Activated naive CD8-positive, alpha-beta T cell treated with anti-CD3 and anti-CD28 coated beads for 36 hours (primary cell): ENCODE data around the gene ZNF382. TPM values are rescaled to one million over a fixed set of nuclear protein-coding genes. Genes with fewer than 3 reads are reported as not detected.
"Not testable (repeated sequence)": the region's sequence is repeated elsewhere in the genome, so short reads cannot be mapped to it uniquely, and the experiment has no call there.

Source experiments
- DNase-seq: peaks from one replicate; pipeline ENCODE4 v3.0.0; 2021
- H3K27ac Mint-ChIP-seq: one replicate; pipeline ENCODE4 v1.8.0; 2022; ENCODE audit warnings: mild to moderate bottlenecking, moderate library complexity, mixed read lengths
- H3K27me3 Mint-ChIP-seq: one replicate; pipeline ENCODE4 v1.8.0; 2022; ENCODE audit warnings: mild to moderate bottlenecking, mixed read lengths
- H3K36me3 Mint-ChIP-seq: one replicate; pipeline ENCODE4 v1.8.0; 2021; ENCODE audit warnings: mild to moderate bottlenecking, mixed read lengths
- H3K4me1 Mint-ChIP-seq: one replicate; pipeline ENCODE4 v1.8.0; 2021; ENCODE audit warnings: mixed read lengths
- H3K4me3 Mint-ChIP-seq: one replicate; pipeline ENCODE4 v1.8.0; 2022; ENCODE audit warnings: mild to moderate bottlenecking, moderate library complexity, mixed read lengths
- H3K9me3 Mint-ChIP-seq: one replicate; pipeline ENCODE4 v1.8.0; 2022; ENCODE audit warnings: mixed read lengths
- total RNA-seq, 2 experiments: library from RNA; stranded (reverse); gene quantifications; one replicate each; pipeline ENCODE4 v1.2.3, GENCODE V29; 2021

Gene ZNF382
- total RNA-seq = 1 to 10 TPM; 7.4 to 9.3 TPM

GRCh38 chr19:36605101-36605876, at the start of gene ZNF382:
Gene ZNF382, plus strand, starts transcription at chr19:36605313. Its CDS starts 4,602 bp downstream, at chr19:36609915.
- Mint-ChIP-seq H3K27me3 (no peaks in the 10 kb centered on the region), H3K4me3 (peak within 1 kb of the TSS; percentile 90), H3K27ac (peak within 1 kb of the TSS; percentile 97), H3K36me3 (peaks cover 67% of the 10 kb centered on the region), H3K4me1 (peaks cover 20% of the 10 kb centered on the region), H3K9me3 (peaks cover 27% of the 10 kb centered on the region)
- peak; percentile 89 for DNase-seq

GRCh38 chr19:36564391-36564790, 40.7 kb upstream of the ZNF382 start:
- peaks cover 98% of the 10 kb centered on the region for H3K36me3 Mint-ChIP-seq
- H3K4me1 Mint-ChIP-seq = no peaks in the 10 kb centered on the region
- no peak overlapping the region for H3K27ac Mint-ChIP-seq
- H3K27me3 Mint-ChIP-seq = no peaks in the 10 kb centered on the region
- no peak overlapping the region for H3K4me3 Mint-ChIP-seq
- peaks cover 69% of the 10 kb centered on the region for H3K9me3 Mint-ChIP-seq
- no peak for DNase-seq

- Mint-ChIP-seq H3K27ac (peak overlapping the region; percentile 91), H3K4me3 (peak overlapping the region; percentile 88), H3K36me3 (peaks cover 88% of the 10 kb centered on the region), H3K27me3 (no peaks in the 10 kb centered on the region), H3K9me3 (peaks cover 35% of the 10 kb centered on the region), H3K4me1 (peaks cover 19% of the 10 kb centered on the region)
- DNase-seq = no peak
Observed at GRCh38 chr19:36572593-36573019, 32.5 kb upstream of the ZNF382 start.

- Mint-ChIP-seq H3K36me3 (peaks cover 87% of the 10 kb centered on the region), H3K4me1 (peaks cover 19% of the 10 kb centered on the region), H3K27me3 (no peaks in the 10 kb centered on the region), H3K27ac (peak within 1 kb of the TSS; percentile 91), H3K9me3 (peaks cover 29% of the 10 kb centered on the region), H3K4me3 (peak within 1 kb of the TSS; percentile 88)
- DNase-seq = peak; percentile 82
Observed at GRCh38 chr19:36573020-36573894, 31.9 kb upstream of the ZNF382 start, which contains the start of gene ZNF529. Gene ZNF529, minus strand, starts transcription at chr19:36573292. Its CDS starts 946 bp downstream, at chr19:36572346.

- no peaks in the 10 kb centered on the region for H3K27me3 Mint-ChIP-seq
- peaks cover 87% of the 10 kb centered on the region for H3K36me3 Mint-ChIP-seq
- peak overlapping the region; percentile 88 for H3K4me3 Mint-ChIP-seq
- peaks cover 25% of the 10 kb centered on the region for H3K9me3 Mint-ChIP-seq
- peaks cover 19% of the 10 kb centered on the region for H3K4me1 Mint-ChIP-seq
- H3K27ac Mint-ChIP-seq = peak overlapping the region; percentile 91
- no peak for DNase-seq
Observed at GRCh38 chr19:36573895-36574720, 31.0 kb upstream of the ZNF382 start.

- peak overlapping the region; percentile 88 for H3K4me3 Mint-ChIP-seq
- peaks cover 25% of the 10 kb centered on the region for H3K9me3 Mint-ChIP-seq
- H3K27ac Mint-ChIP-seq = peak overlapping the region; percentile 26
- no peak for DNase-seq
- H3K4me1 Mint-ChIP-seq = peaks cover 19% of the 10 kb centered on the region
- H3K27me3 Mint-ChIP-seq = no peaks in the 10 kb centered on the region
- H3K36me3 Mint-ChIP-seq = peaks cover 84% of the 10 kb centered on the region
Observed at GRCh38 chr19:36574741-36575140, 30.4 kb upstream of the ZNF382 start.

- Mint-ChIP-seq H3K9me3 (peaks cover 32% of the 10 kb centered on the region), H3K36me3 (peaks cover 87% of the 10 kb centered on the region), H3K4me1 (peaks cover 13% of the 10 kb centered on the region), H3K27me3 (no peaks in the 10 kb centered on the region), H3K27ac (no peak overlapping the region), H3K4me3 (no peak overlapping the region)
- no peak for DNase-seq
Observed at GRCh38 chr19:36577271-36577996, 27.7 kb upstream of the ZNF382 start.

GRCh38 chr19:36579255-36579654, 25.9 kb upstream of the ZNF382 start:
- Mint-ChIP-seq H3K36me3 (peaks cover 84% of the 10 kb centered on the region), H3K27ac (no peak overlapping the region)

GRCh38 chr19:36602681-36603080, 2.4 kb upstream of the ZNF382 start:
- DNase-seq, H3K4me3 Mint-ChIP-seq, H3K27me3 Mint-ChIP-seq: not testable (repeated sequence)
- Mint-ChIP-seq H3K9me3 (peaks cover 18% of the 10 kb centered on the region), H3K4me1 (peaks cover 20% of the 10 kb centered on the region), H3K27ac (peak overlapping the region; percentile 18), H3K36me3 (peaks cover 63% of the 10 kb centered on the region)

More at GRCh38 chr19:36579255-36579654, 25.9 kb upstream of the ZNF382 start:
- Mint-ChIP-seq H3K9me3 (peaks cover 38% of the 10 kb centered on the region), H3K27me3 (no peaks in the 10 kb centered on the region), H3K4me1 (peaks cover 9% of the 10 kb centered on the region), H3K4me3 (no peak overlapping the region)
- DNase-seq = no peak

GRCh38 chr19:36604656-36605100, 435 bp upstream of the ZNF382 start:
- Mint-ChIP-seq H3K9me3 (peaks cover 27% of the 10 kb centered on the region), H3K4me3 (peak overlapping the region; percentile 90), H3K36me3 (peaks cover 65% of the 10 kb centered on the region), H3K4me1 (peaks cover 20% of the 10 kb centered on the region), H3K27me3 (no peaks in the 10 kb centered on the region), H3K27ac (peak overlapping the region; percentile 97)
- DNase-seq = peak; percentile 90

- Mint-ChIP-seq H3K9me3 (peaks cover 28% of the 10 kb centered on the region), H3K4me3 (peak overlapping the region; percentile 90), H3K27me3 (no peaks in the 10 kb centered on the region), H3K36me3 (peaks cover 69% of the 10 kb centered on the region), H3K4me1 (peaks cover 18% of the 10 kb centered on the region), H3K27ac (peak overlapping the region; percentile 97)
- DNase-seq = no peak
Observed at GRCh38 chr19:36605877-36606478, 865 bp downstream of the ZNF382 start.

- H3K36me3 Mint-ChIP-seq = peaks cover 69% of the 10 kb centered on the region
- H3K27ac Mint-ChIP-seq = no peak overlapping the region
- peaks cover 69% of the 10 kb centered on the region for H3K9me3 Mint-ChIP-seq
- no peaks in the 10 kb centered on the region for H3K27me3 Mint-ChIP-seq
- DNase-seq = no peak
- H3K4me3 Mint-ChIP-seq = no peak overlapping the region
- no peaks in the 10 kb centered on the region for H3K4me1 Mint-ChIP-seq
Observed at GRCh38 chr19:36627057-36627456, 21.9 kb downstream of the ZNF382 start.

GRCh38 chr19:36635342-36635741, 30.2 kb downstream of the ZNF382 start:
- DNase-seq = no peak
- no peaks in the 10 kb centered on the region for H3K27me3 Mint-ChIP-seq
- peaks cover 67% of the 10 kb centered on the region for H3K36me3 Mint-ChIP-seq
- no peak overlapping the region for H3K27ac Mint-ChIP-seq
- no peak overlapping the region for H3K4me3 Mint-ChIP-seq
- peaks cover 57% of the 10 kb centered on the region for H3K9me3 Mint-ChIP-seq
- H3K4me1 Mint-ChIP-seq = no peaks in the 10 kb centered on the region
